Glomerular visceral epithelial cell (primary cell): ENCODE data around the gene SPTY2D1.

ENCODE experiments used
- DNase-seq: peaks from one replicate; pipeline ENCODE4 v3.0.0-alpha.2; 2016; ENCODE audit errors: extremely low spot score

SPTY2D1 gene

DNA sequence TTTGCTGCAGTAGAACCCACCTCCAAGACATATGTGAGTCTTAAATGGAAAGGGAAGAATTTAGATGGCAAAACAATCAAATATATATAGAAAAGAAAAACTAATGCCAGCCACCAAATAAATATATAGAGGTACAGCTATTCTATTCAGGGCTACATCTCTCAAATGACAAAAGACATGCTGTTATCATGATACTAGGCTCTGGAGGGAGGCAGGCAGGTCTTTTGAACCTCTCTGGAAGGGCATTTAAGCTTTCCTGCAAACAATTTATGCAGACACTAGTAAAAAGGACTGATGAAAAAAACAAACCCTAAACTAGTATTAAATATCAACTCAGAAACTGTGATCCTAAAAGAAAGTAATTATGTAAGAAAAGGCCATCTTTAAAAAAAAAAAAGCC is 70.0 kb downstream of the SPTY2D1 start:
- DNase-seq, result no peak

DNA sequence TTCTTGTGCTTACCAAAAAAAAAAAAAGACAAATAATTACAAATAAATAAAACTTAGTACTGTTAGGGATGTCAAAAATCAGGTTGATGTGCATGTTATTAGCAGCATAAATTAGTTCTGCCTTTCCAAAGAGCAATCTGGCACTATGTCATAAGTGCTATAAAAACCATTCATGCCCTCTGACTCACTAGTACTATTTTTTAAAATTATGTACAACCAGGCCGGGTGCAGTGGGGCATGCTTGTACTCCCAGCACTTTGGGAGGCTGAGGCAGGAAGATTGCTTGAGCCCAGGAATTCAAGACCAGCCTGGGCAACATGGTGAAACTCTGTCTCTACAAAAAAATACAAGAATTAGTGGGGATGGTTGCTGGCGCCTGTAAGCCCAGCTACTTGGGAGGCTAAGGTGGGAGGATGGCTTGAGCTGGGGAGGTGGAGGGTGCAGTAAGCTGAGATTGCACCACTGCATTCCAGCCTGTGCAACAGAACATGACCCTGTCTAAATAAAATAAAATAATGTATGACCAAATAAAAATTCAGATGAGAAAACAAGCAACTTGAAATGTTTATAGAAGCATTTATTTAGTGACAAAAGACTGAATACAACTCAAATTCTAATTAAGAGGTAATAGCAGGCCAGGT is 70.9 kb downstream of the SPTY2D1 start:
- no peak for DNase-seq
